ENCODE results near the gene SMIM20. TPM values are rescaled to one million over a fixed set of nuclear protein-coding genes. Genes with fewer than 3 reads are reported as not detected.

The SMIM20 gene
- total and polyA plus RNA-seq, 2 of the 4 experiments (the other 2 are of a cell fraction): 13.6 to 23.1 TPM

GRCh38 chr4:25903900-25904747 lies 9.9 kb upstream of the SMIM20 start:
- no peak overlapping the region for H3K56ac ChIP-seq (ENCODE audit: extremely low read depth, insufficient read depth, low read length)
- no peak overlapping the region for H3K18ac ChIP-seq (ENCODE audit: low read depth, low read length)
- no TSS peak for BruUV-seq (replicated peaks)
- H2AFZ ChIP-seq (replicated peaks; ENCODE audit: low read length, poor library complexity): no peak overlapping the region
- no peaks in the 10 kb centered on the region for H3K36me3 ChIP-seq (ENCODE audit: control insufficient read depth, insufficient read depth, low read length)
- intact Hi-C loops (cut with micrococcal nuclease) (no loop called here), dilution Hi-C loops (cut with HindIII; ENCODE audit: low sequenced_read_pairs, unreplicated experiment) (no loop called here), in situ Hi-C loops (cut with MboI; ENCODE audit: low sequenced_read_pairs) (no loop called here)
- H2BK120ac ChIP-seq (ENCODE audit: low read depth, low read length): no peak overlapping the region
- no peaks in the 10 kb centered on the region for H3K27me3 ChIP-seq (ENCODE audit: control insufficient read depth, insufficient read depth, low read length)
- no peak overlapping the region for H4K5ac ChIP-seq (ENCODE audit: low read depth, low read length)
- H3K27ac ChIP-seq (ENCODE audit: insufficient read depth, low read length): no peak overlapping the region
- no peak overlapping the region for H3K4me3 ChIP-seq (ENCODE audit: insufficient read depth, low read depth, low read length)
- H4K20me1 ChIP-seq (ENCODE audit: insufficient read depth, low read length): no peaks in the 10 kb centered on the region
- ChIA-PET POLR2A (ENCODE audit: unreplicated experiment) (interaction anchor here (1.0 kb wide), 1 partner anchor 9 kb away, joined by 3 read pairs; no protein-coding TSS in a partner anchor), CTCF (no interaction called here)
- H2AK5ac ChIP-seq (ENCODE audit: low read depth, low read length): no peak overlapping the region
- no peak overlapping the region for H3K4me2 ChIP-seq (ENCODE audit: low read depth, low read length)
- no peak overlapping the region for H2BK20ac ChIP-seq (ENCODE audit: low read depth, low read length)
- ATAC-seq (ENCODE audit: low read depth) (no peak), DNase-seq (no peak)
- H3K23ac ChIP-seq (ENCODE audit: low read depth, low read length): no peak overlapping the region
- no peak overlapping the region for H3K9ac ChIP-seq (ENCODE audit: low read depth, low read length)
- H3K9me3 ChIP-seq (ENCODE audit: control insufficient read depth, insufficient read depth, low read length): no peaks in the 10 kb centered on the region
- H3K14ac ChIP-seq (replicated peaks; ENCODE audit: low read depth, low read length): no peak overlapping the region
- no peak overlapping the region for H2AK9ac ChIP-seq (replicated peaks; ENCODE audit: low read depth, low read length, poor library complexity)
- no peak overlapping the region for H2BK15ac ChIP-seq (ENCODE audit: low read depth, low read length)
- H4K91ac ChIP-seq (ENCODE audit: insufficient read depth, low read depth, low read length): no peak overlapping the region
- no peak overlapping the region for H4K8ac ChIP-seq (ENCODE audit: low read depth in 2 of 2, low read length in 2 of 2)
- H3K79me1 ChIP-seq (ENCODE audit: low read depth in 1 of 2, low read length in 2 of 2): no peaks in the 10 kb centered on the region
- WGBS, 2 experiments (ENCODE audit: extremely low coverage in 2 of 2, insufficient read length in 1 of 2): 96% methylated on average over 4 of the region's 8 CpGs; no CpG with 5 or more reads in 1 of the 2 experiments
- H3K9me1 ChIP-seq (ENCODE audit: insufficient read depth, low read length): no peaks in the 10 kb centered on the region
- peaks cover 3% of the 10 kb centered on the region for H3K4me1 ChIP-seq (ENCODE audit: control insufficient read depth, insufficient read depth, low read length)
- H2BK5ac ChIP-seq (ENCODE audit: low read depth, low read length, poor library complexity, severe bottlenecking): no peak overlapping the region
- H3K4ac ChIP-seq (ENCODE audit: low read depth, low read length): no peak overlapping the region
- TF ChIP-seq, protein P1, sequence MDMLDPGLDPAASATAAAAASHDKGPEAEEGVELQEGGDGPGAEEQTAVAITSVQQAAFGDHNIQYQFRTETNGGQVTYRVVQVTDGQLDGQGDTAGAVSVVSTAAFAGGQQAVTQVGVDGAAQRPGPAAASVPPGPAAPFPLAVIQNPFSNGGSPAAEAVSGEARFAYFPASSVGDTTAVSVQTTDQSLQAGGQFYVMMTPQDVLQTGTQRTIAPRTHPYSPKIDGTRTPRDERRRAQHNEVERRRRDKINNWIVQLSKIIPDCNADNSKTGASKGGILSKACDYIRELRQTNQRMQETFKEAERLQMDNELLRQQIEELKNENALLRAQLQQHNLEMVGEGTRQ (IDR thresholded peaks at IDR 0.05; ENCODE audit: low read depth, low read length): no peak
- TF ChIP-seq RFX5 (IDR thresholded peaks at IDR 0.05; ENCODE audit: low read depth, low read length) (no peak), POLR2A (IDR thresholded peaks at IDR 0.05; ENCODE audit: low read depth, low read length) (no peak), MXI1 (IDR thresholded peaks at IDR 0.05; ENCODE audit: borderline replicate concordance, low read depth, low read length) (no peak), RCOR1 (IDR thresholded peaks at IDR 0.05; ENCODE audit: insufficient replicate concordance, low read length) (no peak), FOS (IDR thresholded peaks at IDR 0.05; ENCODE audit: low read depth, low read length) (no peak), MAFK (IDR thresholded peaks at IDR 0.05; ENCODE audit: low read depth, low read length) (no peak), SMC3 (IDR thresholded peaks at IDR 0.05; ENCODE audit: low read depth, low read length) (no peak), BHLHE40 (IDR thresholded peaks at IDR 0.05; ENCODE audit: low read depth, low read length) (no peak), CEBPB (IDR thresholded peaks at IDR 0.05; ENCODE audit: low read depth, low read length) (no peak), NFE2L2 (IDR thresholded peaks at IDR 0.05; ENCODE audit: low read depth, low read length) (no peak), CTCF (conservative IDR thresholded peaks at IDR 0.05; ENCODE audit: low read depth, low read length) (no peak), RAD21 (IDR thresholded peaks at IDR 0.05; ENCODE audit: low read length) (no peak), ELK1 (IDR thresholded peaks at IDR 0.05; ENCODE audit: borderline replicate concordance, low read depth, low read length) (no peak), CHD1 (IDR thresholded peaks at IDR 0.05; ENCODE audit: low read depth, low read length) (no peak)

All from IMR-90 (cell line).